HepG2 (cell line): ENCODE results near the gene PPP6R2. TPM values are rescaled to one million over a fixed set of nuclear protein-coding genes. Genes with fewer than 3 reads are reported as not detected.
A peak's percentile ranks its signal among the peaks of the same experiment; 100 is the strongest.

ENCODE experiments used
- AGO2 ChIP-seq: fragments of 200-400 bp; formaldehyde crosslinking; optimal IDR thresholded peaks from 2 replicates; pipeline ENCODE3; 2017; ENCODE audit warnings: mild to moderate bottlenecking, low read depth, low read length, moderate library complexity
- AKAP8 ChIP-seq: sonication (generic); formaldehyde crosslinking; IDR thresholded peaks from 2 replicates; pipeline ENCODE4 v1.5.1; 2020; ENCODE audit warnings: mild to moderate bottlenecking, missing genetic modification reagents
- ARID4A ChIP-seq: sonication (generic); formaldehyde crosslinking; IDR thresholded peaks from 2 replicates; pipeline ENCODE4 v1.5.0; 2020; ENCODE audit warnings: mild to moderate bottlenecking, missing genetic modification reagents, borderline replicate concordance
- BRD4 ChIP-seq: sonication (generic); formaldehyde crosslinking; IDR thresholded peaks from 2 replicates; pipeline ENCODE4 v1.4.0; 2020; ENCODE audit warnings: missing genetic modification reagents
- CC2D1A ChIP-seq: sonication (generic); formaldehyde crosslinking; IDR thresholded peaks from 2 replicates; pipeline ENCODE4 v1.8.1; 2023; ENCODE audit warnings: mild to moderate bottlenecking, missing genetic modification reagents
- ESRRA ChIP-seq: sonication (generic); formaldehyde crosslinking; IDR thresholded peaks from 2 replicates; pipeline ENCODE4 v1.5.1; 2020; ENCODE audit warnings: mild to moderate bottlenecking, low read depth, missing genetic modification reagents
- GABPA ChIP-seq, 2 experiments: IDR thresholded peaks; 2 replicates each; pipeline ENCODE4 v1.6.1; 2011 to 2016; ENCODE audit warnings: low read depth in 2 of 2, low read length in 1 of 2, missing biosample characterization in 1 of 2, missing genetic modification characterization in 1 of 2
- KDM3A ChIP-seq: IDR thresholded peaks from 2 replicates; pipeline ENCODE4 v1.6.1; 2018; ENCODE audit warnings: low read depth, missing compliant biosample characterization
- NR2C2 ChIP-seq: sonication (generic); formaldehyde crosslinking; IDR thresholded peaks from 2 replicates; pipeline ENCODE4 v1.4.0; 2020; ENCODE audit warnings: missing genetic modification reagents, mild to moderate bottlenecking, moderate library complexity, borderline replicate concordance
- RBFOX2 ChIP-seq: fragments of 200-400 bp; formaldehyde crosslinking; IDR thresholded peaks from 2 replicates; pipeline ENCODE4 v1.6.1; 2017; ENCODE audit warnings: low read depth, mild to moderate bottlenecking, low read length
- SRY ChIP-seq: sonication (generic); formaldehyde crosslinking; IDR thresholded peaks from 2 replicates; pipeline ENCODE4 v1.8.0; 2022; ENCODE audit warnings: mild to moderate bottlenecking, missing genetic modification reagents
- TAF15 ChIP-seq: fragments of 200-400 bp; formaldehyde crosslinking; IDR thresholded peaks from one replicate; pipeline ENCODE4 v1.6.1; 2018; ENCODE audit warnings: mild to moderate bottlenecking, low read depth, low read length; ENCODE audit not compliant: poor library complexity, severe bottlenecking
- ZBTB7B ChIP-seq: sonication (generic); formaldehyde crosslinking; IDR thresholded peaks from 2 replicates; pipeline ENCODE4 v1.4.0; 2020; ENCODE audit warnings: missing genetic modification reagents
- ZNF207 ChIP-seq: fragments of 450-650 bp; IDR thresholded peaks from 2 replicates; pipeline ENCODE4 v1.6.1; 2016; ENCODE audit warnings: antibody characterized with exemption, borderline replicate concordance
- ZNF282 ChIP-seq: fragments of 450-650 bp; IDR thresholded peaks from 2 replicates; pipeline ENCODE4 v1.6.1; 2018; ENCODE audit not compliant: partially characterized antibody
- ZNF589 ChIP-seq: sonication (generic); formaldehyde crosslinking; conservative IDR thresholded peaks from 2 replicates; pipeline ENCODE4 v1.8.0; 2022; ENCODE audit warnings: mild to moderate bottlenecking, moderate library complexity, missing genetic modification reagents
- ZNF652 ChIP-seq: IDR thresholded peaks from 2 replicates; pipeline ENCODE4 v1.6.1; 2016; ENCODE audit warnings: low read depth, borderline replicate concordance
- ZNF687 ChIP-seq: sonication (generic); formaldehyde crosslinking; IDR thresholded peaks from 2 replicates; pipeline ENCODE4 v1.5.1; 2020; ENCODE audit warnings: mild to moderate bottlenecking, missing genetic modification reagents, moderate library complexity
- polyA plus RNA-seq, 8 experiments: library from polyadenylated mRNA; depleted of rRNA in 3 of 8; stranded (reverse) in 7 of 8; unstranded in 1 of 8; fragments of >200 nt; fragmentation: Illumina TruSeq in 4 of 8; extraction: Trizol in 4 of 8; gene quantifications; 2 replicates each; pipeline versions ENCODE4 v1.2.1 to v1.2.3, GENCODE V29; 2011 to 2016; ENCODE audit warnings: low read depth in 4 of 8, missing spikeins in 1 of 8, mixed read lengths in 1 of 8; ENCODE audit not compliant: insufficient read depth in 1 of 8
- total RNA-seq, 5 experiments: library from RNA; depleted of rRNA; stranded (reverse); fragments of >200 nt; fragmentation: Illumina TruSeq; extraction: Trizol; gene quantifications; 2 replicates each; pipeline ENCODE4 v1.2.3, GENCODE V29; 2016; ENCODE audit warnings: low read depth in 1 of 5

Gene PPP6R2
- total and polyA plus RNA-seq, 2 of the 13 experiments (the other 11 are each of a cell fraction or from before 2014, with no cell fraction given): 55.0 to 102 TPM

- TF ChIP-seq ZNF687 (peak; percentile 62), GABPA (IDR thresholded peaks at IDR 0.05; ENCODE audit: low read depth, low read length) (no peak), GABPA (CRISPR knock-in tag; IDR thresholded peaks at IDR 0.05; ENCODE audit: low read depth) (no peak), KDM3A (CRISPR knock-in tag) (no peak), ZBTB7B (no peak), ZNF652 (CRISPR knock-in tag) (no peak), ARID4A (CRISPR knock-in tag) (peak; percentile 24; the same call in 1 of the 2 replicates), SRY (CRISPR knock-in tag) (no peak), AGO2 (peak; percentile 46), AKAP8 (CRISPR knock-in tag) (no peak), TAF15 (no peak), ZNF207 (no peak), CC2D1A (CRISPR knock-in tag) (no peak), RBFOX2 (0 out of 2 replicates have a peak, but pooled peaks have one; percentile 19), NR2C2 (CRISPR knock-in tag) (no peak), ZNF282 (no peak), ZNF589 (no peak), BRD4 (CRISPR knock-in tag) (no peak), ESRRA (CRISPR knock-in tag) (peak; percentile 38; the same call in 1 of the 2 replicates)
These were observed 60.6 kb downstream of the PPP6R2 start (continued) for GRCh38 chr22:50403701-50404101.
